Esophagus muscularis mucosa (tissue), 4 donors: ENCODE data around the gene ACYP1. TPM values are rescaled to one million over a fixed set of nuclear protein-coding genes. Genes with fewer than 3 reads are reported as not detected.
A peak's percentile ranks its signal among the peaks of the same experiment; 100 is the strongest.

ENCODE experiments used
- DNase-seq: peaks from one replicate; pipeline ENCODE4 v3.0.0-alpha.2; 2017; ENCODE audit errors: extremely low spot score
- H3K27ac ChIP-seq, 4 donors: fragments of 200-600 bp; sonication (generic); replicated peaks in 1 of 4; 1 replicate in 3 of 4; 2 replicates in 1 of 4; pipeline ENCODE4 v1.5.1; 2016 to 2019; ENCODE audit warnings: mild to moderate bottlenecking in 1 of 4
- H3K27me3 ChIP-seq, 4 donors: fragments of 200-600 bp; sonication (generic); one replicate each; pipeline versions ENCODE4 v1.5.1 to v1.6.0; 2016 to 2019
- H3K36me3 ChIP-seq, 4 donors: fragments of 200-600 bp; sonication (generic); one replicate each; pipeline ENCODE4 v1.5.1; 2016 to 2019
- H3K4me1 ChIP-seq, 4 donors: fragments of 200-600 bp; sonication (generic); one replicate each; pipeline ENCODE4 v1.5.1; 2016 to 2019
- H3K4me3 ChIP-seq, 4 donors: fragments of 200-600 bp; sonication (generic); 1 replicate in 2 of 4; 2 replicates in 2 of 4; pipeline ENCODE4 v1.5.1; 2016 to 2019; ENCODE audit warnings: mild to moderate bottlenecking in 4 of 4, moderate library complexity in 1 of 4
- H3K9me3 ChIP-seq, 4 donors: fragments of 200-600 bp; sonication (generic); 1 replicate in 3 of 4; 2 replicates in 1 of 4; pipeline ENCODE4 v1.5.1; 2016 to 2019
- CTCF ChIP-seq, 3 experiments: fragments of 200-600 bp in 2 of 3; fragments of 450-650 bp in 1 of 3; sonication (generic) in 2 of 3; IDR thresholded peaks; one replicate each; pipeline ENCODE4 v1.5.1; 2017 to 2019; ENCODE audit warnings: antibody characterized with exemption in 3 of 3, mild to moderate bottlenecking in 2 of 3, moderate library complexity in 1 of 3
- EP300 ChIP-seq: sonication (generic); formaldehyde crosslinking; IDR thresholded peaks from one replicate; pipeline ENCODE4 v1.6.1; 2017; ENCODE audit warnings: antibody characterized with exemption
- POLR2A ChIP-seq: fragments of 450-650 bp; IDR thresholded peaks from one replicate; pipeline ENCODE4 v1.6.1; 2017; ENCODE audit warnings: antibody characterized with exemption, moderate library complexity, mild to moderate bottlenecking, low read depth
- POLR2AphosphoS5 ChIP-seq, 2 donors: sonication (generic); formaldehyde crosslinking; IDR thresholded peaks; one replicate each; pipeline ENCODE4 v1.6.1; 2017; ENCODE audit warnings: antibody characterized with exemption in 2 of 2
- whole genome bisulfite sequencing: methylation state at CpG from one replicate; pipeline ENCODE4 v1.1.5; 2018; 5-methylcytosine and 5-hydroxymethylcytosine counted together
- intact Hi-C: fragments of 100-400 bp; cut with DNase I; formaldehyde crosslinking; loops from one replicate; pipeline ENCODE4 v1.15.1; 2023
- total RNA-seq, 4 donors: library from RNA; depleted of rRNA; stranded (reverse); fragments of >200 nt; gene quantifications; one replicate each; pipeline versions ENCODE4 v1.1.0 to v1.2.1, GENCODE V29; 2016

ACYP1 gene
- total RNA-seq, 4 donors from 2014 or later, result 9.1 to 20.3 (median 16.9) TPM

DNA sequence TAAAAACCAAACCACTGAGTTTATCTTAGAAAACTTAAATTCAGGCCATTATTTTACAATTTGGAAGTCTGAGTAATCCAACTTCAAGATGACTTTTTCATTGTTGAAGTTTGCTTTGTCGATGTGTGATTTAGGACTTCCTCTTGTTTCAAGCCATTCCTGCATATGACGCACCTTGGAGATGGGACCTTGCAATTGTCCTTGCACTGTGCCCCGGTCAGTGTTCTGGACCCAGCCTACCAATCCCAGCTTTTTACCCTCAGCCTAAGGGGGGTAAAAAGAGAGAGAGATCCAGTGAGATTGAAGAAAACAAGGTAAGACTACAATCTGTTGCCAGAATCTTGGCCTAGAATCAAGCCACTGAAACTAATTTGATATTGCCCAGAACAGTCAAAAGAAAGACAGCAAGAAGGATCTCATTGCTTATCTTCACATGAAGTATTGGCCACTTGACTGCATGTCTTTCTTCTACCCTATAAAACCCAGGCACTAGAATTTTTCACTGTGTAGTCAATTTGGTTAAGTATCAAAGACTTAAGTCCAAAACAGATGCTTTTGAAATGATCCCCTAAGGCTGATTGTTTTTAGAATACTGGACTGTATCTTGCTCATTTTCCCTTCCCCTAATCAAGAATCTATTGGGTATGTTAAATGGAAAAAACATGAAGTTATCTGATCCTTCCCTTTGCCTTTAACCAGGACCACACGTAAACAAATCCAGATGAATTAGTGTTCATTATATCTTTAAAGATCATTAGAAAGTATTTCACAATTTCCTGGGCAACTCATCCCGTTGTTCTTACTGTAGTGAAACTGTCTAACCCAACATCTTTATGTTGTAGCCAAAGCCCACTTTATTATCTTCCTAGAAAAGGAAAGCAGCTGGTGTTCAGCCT lies 10.2 kb downstream of the ACYP1 start:
- H3K9me3 ChIP-seq, result no peaks in the 10 kb centered on the region
- H3K36me3 ChIP-seq, result no peaks in the 10 kb centered on the region
- DNase-seq, result no peak
- peaks cover 18 to 31% (median 28%) of the 10 kb centered on the region in 4 donors for H3K4me1 ChIP-seq
- 58% methylated on average over 5 of the region's 5 CpGs for WGBS
- H3K27me3 ChIP-seq, result no peaks in the 10 kb centered on the region
- H3K27ac ChIP-seq, result no peak overlapping the region
- TF ChIP-seq CTCF (IDR thresholded peaks at IDR 0.05) (no peak), POLR2AphosphoS5 (IDR thresholded peaks at IDR 0.05) (no peak)
- no peak overlapping the region for H3K4me3 ChIP-seq
- intact Hi-C loops, result no loop called here

- H3K27me3 ChIP-seq, result no peaks in the 10 kb centered on the region
- 24% methylated on average over 5 of the region's 5 CpGs for WGBS
- peaks cover 23 to 51% (median 39%) of the 10 kb centered on the region in 4 donors for H3K4me1 ChIP-seq
- H3K36me3 ChIP-seq, result no peaks in the 10 kb centered on the region
- intact Hi-C loops, result no loop called here
- H3K27ac ChIP-seq, result peak overlapping the region; percentile 88 to 93 (median 91)
- H3K4me3 ChIP-seq, result peak overlapping the region; percentile 65 to 73 (median 68)
- TF ChIP-seq EP300, result no peak
- TF ChIP-seq CTCF (IDR thresholded peaks at IDR 0.05), result no peak
- TF ChIP-seq POLR2AphosphoS5 (IDR thresholded peaks at IDR 0.05), result no peak
- no peak for TF ChIP-seq POLR2A
- H3K9me3 ChIP-seq, result no peaks in the 10 kb centered on the region
- DNase-seq, result no peak
Measured at GRCh38 chr14:75051556-75051899, 12.3 kb downstream of the ACYP1 start.

- peak; percentile 93 for DNase-seq
- TF ChIP-seq CTCF (IDR thresholded peaks at IDR 0.05) (peak in 1 of 3 experiments; percentile 15), POLR2AphosphoS5 (IDR thresholded peaks at IDR 0.05) (peak; percentile 87 to 92), POLR2A (peak; percentile 54), EP300 (no peak)
- no peaks in the 10 kb centered on the region for H3K36me3 ChIP-seq
- peak within 1 kb of the TSS; percentile 65 to 73 (median 68) for H3K4me3 ChIP-seq
- H3K4me1 ChIP-seq, result peaks cover 25 to 55% (median 43%) of the 10 kb centered on the region in 4 donors
- no peaks in the 10 kb centered on the region for H3K9me3 ChIP-seq
- H3K27ac ChIP-seq, result peak within 1 kb of the TSS; percentile 88 to 93 (median 91)
- intact Hi-C loops, result no loop called here
- WGBS, result under 1% methylated on average over 20 of the region's 59 CpGs
- H3K27me3 ChIP-seq, result no peaks in the 10 kb centered on the region
Measured at GRCh38 chr14:75050852-75051555, 12.8 kb downstream of the ACYP1 start, which contains the start of gene MLH3. Gene MLH3 (minus strand): TSS chr14:75051467. CDS start chr14:75049655, 1,812 bp downstream.

DNA sequence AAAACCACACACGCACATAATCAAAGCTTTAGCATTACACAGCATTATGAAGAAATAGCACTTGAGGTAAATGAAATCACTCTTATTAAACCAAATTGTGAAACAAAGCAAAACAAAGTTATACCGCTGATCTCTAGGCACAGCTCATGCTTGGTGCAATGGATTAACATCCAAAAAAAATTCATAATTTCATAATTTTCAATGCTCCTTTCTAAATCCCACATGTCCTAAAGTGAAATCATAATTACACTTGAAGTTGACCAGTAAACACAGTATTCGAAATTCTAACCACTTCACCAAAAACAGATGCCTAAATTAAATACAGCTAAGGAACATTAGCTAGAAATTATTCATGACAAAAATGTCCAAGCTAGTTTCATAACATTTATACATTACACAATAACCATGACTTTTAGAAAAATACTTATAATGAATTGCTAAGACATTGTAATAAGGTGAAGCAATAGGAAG lies 14.1 kb downstream of the ACYP1 start:
- intact Hi-C loops, result no loop called here

More for the DNA sequence above, 14.1 kb downstream of the ACYP1 start:
- Histone ChIP-seq H3K9me3 (no peaks in the 10 kb centered on the region), H3K27me3 (no peaks in the 10 kb centered on the region), H3K36me3 (no peaks in the 10 kb centered on the region), H3K4me3 (peak overlapping the region in 2 of 4 donors; percentile 68 to 73), H3K27ac (peak overlapping the region; percentile 88 to 93 (median 91)), H3K4me1 (peaks cover 28 to 68% (median 55%) of the 10 kb centered on the region in 4 donors)
- DNase-seq, result no peak
- TF ChIP-seq CTCF (IDR thresholded peaks at IDR 0.05) (no peak), POLR2A (no peak), EP300 (no peak), POLR2AphosphoS5 (IDR thresholded peaks at IDR 0.05) (peak in 1 of 2 donors; percentile 26)
- WGBS, result 75% methylated on average over 3 of the region's 3 CpGs
